ENCODE data around the gene VMP1.
"Not testable (repeated sequence)": the region's sequence is repeated elsewhere in the genome, so short reads cannot be mapped to it uniquely, and the experiment has no call there.

Gene VMP1

GRCh38 chr17:59755069-59755468, 47.6 kb downstream of the VMP1 start:
- DNase-seq (ENCODE audit: low read depth) = not testable (repeated sequence)

- peak; percentile 95 for DNase-seq (ENCODE audit: low read depth)
Measured at GRCh38 chr17:59756236-59756818, 48.9 kb downstream of the VMP1 start.

GRCh38 chr17:59757043-59757442, 49.6 kb downstream of the VMP1 start:
- DNase-seq (ENCODE audit: low read depth) = no peak

- no peak for DNase-seq (ENCODE audit: low read depth)
Measured at GRCh38 chr17:59757470-59757869, 50.0 kb downstream of the VMP1 start.

DNA sequence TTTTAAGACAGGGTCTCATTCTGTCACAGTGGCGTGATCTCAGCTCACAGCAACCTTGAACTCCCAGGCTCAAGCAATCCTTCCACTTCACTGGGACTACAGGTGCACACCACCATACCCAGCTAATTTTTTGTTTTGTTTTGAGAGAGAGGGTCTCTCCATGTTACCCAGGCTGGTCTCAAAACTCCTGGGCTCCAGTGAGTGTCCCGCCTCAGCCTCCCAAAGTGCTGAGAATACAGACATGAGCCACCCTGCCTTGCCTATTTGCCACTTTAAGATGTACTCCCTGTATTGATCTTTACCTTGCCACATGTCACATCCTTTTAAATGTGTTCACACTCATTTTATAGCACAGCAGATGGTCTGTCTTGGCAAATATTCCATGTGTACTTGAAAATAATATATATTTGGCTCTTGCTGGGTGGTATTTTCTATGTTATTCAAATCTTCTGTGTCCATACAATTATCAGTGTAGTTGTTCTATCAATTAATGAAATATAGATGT, 50.5 kb downstream of the VMP1 start:
- no peak for DNase-seq (ENCODE audit: low read depth)

- not testable (repeated sequence) for DNase-seq (ENCODE audit: low read depth)
Measured at GRCh38 chr17:59758998-59759651, 51.7 kb downstream of the VMP1 start.

DNA sequence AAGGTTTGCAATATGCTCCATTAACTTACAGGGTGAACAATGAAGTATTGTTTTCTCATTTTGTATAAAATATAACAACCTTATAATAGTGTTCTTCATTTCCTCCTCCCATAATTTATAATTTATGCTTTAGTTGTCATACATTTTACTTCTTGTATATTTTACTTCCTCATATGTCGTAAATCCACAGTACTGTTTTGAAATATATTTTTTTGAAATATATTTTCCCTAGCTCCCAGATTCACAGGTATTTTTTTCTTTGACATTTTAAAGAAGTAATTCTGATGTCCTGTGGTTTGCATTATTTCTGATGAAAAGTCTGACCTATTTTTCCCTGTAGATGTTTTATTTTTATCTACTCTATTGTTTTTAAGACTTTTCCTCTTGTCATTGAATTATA, 52.7 kb downstream of the VMP1 start:
- no peak for DNase-seq (ENCODE audit: low read depth)

- peak; percentile 85 for DNase-seq (ENCODE audit: low read depth)
Measured at GRCh38 chr17:59761385-59762048, 54.1 kb downstream of the VMP1 start.

DNA sequence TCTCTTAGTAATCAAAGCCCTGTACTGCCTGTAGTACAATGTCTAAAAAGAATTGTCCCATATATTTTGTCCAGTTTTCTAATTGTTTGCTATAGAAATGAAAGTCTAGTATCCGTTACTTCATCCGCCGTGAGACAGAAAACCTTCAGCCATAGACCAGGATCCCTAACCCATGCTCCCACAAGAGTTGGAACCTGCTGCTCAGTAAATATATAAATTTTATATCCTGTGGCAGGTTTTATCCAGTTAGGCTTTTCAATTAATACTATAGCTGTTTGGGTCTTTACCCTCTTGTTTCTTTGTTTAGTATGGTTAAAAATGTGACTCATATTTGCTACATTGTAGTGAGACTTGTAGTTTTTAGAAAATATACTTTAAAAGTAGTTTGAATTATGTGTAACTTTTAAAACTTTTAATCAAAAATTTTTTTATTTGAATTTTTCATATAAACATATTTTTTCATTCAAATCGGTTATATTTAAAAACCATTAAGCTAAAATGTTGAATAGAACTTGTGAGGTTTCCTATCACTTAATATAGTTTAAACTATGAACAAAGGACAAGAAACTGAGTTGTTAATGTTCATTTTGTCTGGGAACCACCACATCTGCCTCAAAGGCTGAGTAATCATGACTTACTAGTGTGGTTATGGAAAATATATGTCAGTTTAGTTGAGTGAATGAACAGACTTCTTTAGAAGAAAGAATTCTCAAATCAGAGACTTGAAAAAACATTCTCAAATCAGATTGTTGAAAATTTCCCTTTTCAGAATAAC, 54.8 kb downstream of the VMP1 start:
- no peak for DNase-seq (ENCODE audit: low read depth)

DNA sequence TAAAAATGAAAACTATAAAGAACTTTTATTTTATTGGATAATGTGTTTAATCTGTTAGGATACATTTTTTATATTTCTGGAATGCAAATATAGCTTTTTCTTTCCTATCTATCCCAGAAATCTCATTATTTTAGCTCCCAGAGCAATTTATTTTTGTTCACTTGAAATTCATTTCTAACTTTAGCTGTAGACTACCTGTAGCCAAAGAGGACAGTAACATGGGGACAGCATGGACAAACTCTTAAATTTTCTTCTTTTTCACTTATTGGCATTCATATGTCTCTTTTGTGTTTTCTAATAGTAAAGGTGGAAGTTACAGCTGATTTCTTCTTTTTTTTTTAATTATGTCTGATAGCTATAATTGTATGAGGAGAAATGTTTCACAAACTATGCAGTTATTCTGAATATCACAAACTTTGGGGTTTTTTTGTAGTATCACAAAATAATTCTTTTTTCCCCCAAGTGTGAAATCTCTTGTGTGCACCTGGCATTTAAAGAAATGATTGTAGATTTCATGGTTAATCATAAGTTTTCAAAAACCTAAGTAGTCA, 55.4 kb downstream of the VMP1 start:
- no peak for DNase-seq (ENCODE audit: low read depth)

DNA sequence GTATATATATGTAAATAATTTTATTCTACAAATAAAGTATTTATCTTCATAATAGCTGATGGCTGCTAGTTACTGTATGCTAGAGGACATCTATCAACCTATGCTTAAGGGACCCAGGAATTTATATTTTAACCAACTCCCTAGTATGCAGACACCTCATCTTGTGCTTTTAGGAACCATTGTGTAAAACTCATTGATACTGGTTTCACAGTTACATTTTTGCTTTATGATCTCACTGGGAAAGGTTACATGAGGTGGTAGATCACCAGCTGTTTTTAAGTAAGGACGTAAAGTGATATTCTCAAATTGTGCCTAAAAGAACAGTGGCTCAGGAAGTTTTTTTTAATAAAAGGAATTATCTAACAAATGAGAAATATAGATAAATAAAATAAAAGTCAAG, 56.4 kb downstream of the VMP1 start:
- peak; percentile 65 for DNase-seq (ENCODE audit: low read depth)

- no peak for DNase-seq (ENCODE audit: low read depth)
Measured at GRCh38 chr17:59764292-59764741, 56.9 kb downstream of the VMP1 start.

- DNase-seq (ENCODE audit: low read depth) = no peak
Measured at GRCh38 chr17:59765038-59765437, 57.6 kb downstream of the VMP1 start.

DNA sequence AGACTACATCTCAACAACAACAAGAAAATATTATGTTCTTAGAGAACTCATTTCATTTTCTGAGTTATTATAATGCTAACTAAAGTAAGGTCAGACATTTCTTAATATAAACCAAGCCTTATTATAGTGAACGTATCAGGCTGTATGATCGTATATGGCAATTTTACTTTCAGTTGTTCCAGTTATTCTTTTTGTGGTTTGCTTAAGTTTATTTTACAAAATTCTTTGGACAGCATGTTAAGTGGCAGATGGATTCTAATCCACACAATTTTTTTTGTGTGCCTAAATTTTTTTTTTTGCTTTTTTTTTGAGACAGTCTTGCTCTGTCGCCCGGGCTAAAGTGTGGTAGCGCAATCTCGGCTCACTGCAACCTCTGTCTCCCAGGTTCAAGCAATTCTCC, 59.0 kb downstream of the VMP1 start:
- DNase-seq (ENCODE audit: low read depth) = no peak

DNA sequence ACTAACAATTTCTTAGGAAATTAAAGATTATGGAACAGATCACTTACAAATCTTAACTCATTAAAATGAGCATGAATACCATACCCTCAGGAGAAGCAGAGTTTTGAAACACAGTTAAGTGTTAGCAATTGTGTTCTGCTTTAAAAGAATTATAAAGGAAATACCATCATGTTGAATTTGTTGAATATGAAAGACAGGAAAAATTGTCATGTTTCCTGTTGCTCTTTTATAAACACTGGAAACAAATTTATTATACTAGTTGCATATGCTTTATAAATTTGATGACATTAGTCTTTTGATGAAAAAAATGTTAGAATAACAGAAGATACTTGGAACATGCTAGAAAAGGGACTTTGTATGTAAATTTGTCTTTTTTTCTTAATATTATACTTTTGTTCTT, 59.7 kb downstream of the VMP1 start:
- DNase-seq (ENCODE audit: low read depth) = no peak

DNA sequence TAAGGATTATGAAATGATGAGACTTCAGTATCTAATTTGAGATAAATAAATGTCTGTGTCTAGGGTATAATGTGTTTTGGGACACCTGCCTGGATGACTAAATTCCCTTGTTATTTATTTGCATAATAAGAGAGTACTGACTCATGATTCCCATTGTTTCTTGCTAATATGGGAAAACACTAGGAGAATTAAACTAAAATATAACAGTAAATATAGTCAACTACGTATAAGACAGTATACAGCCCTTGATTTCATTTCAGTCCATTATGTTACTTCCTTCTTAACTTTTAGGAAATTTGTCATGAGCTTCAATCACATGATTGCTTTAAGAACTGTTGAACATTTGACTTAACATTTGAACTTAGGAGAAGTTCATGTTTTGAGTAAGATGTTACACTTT, 62.4 kb downstream of the VMP1 start:
- DNase-seq (ENCODE audit: low read depth) = no peak

- DNase-seq (ENCODE audit: low read depth) = no peak
Measured at GRCh38 chr17:59771093-59771492, 63.6 kb downstream of the VMP1 start.

DNA sequence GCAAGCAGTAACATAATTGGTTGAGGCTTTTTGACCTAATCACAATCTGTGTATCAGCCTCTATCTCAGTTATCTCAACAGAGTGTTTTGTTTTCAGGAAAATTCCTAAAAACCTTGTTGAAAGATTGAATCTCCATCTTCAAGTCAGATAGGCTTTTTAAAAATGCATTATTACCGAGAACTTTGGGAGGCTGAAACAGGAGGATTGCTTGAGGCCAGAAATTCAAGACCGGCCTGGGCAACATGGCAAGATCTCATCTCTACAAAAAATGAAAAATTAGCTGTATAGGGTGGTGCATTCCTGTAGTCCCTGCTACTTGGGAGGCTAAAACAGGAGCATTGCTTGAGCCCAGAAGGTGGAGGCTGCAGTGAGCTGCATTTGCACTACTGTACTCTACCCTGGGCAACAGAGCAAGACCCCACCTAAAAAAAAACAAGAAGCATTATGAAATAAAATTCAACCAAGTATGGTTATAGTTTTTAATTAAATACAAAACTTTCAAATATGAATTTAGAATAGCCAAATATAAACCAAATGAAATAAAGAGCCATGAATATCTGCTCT, 68.4 kb downstream of the VMP1 start:
- no peak for DNase-seq (ENCODE audit: low read depth)

GRCh38 chr17:59776577-59776976, 69.1 kb downstream of the VMP1 start:
- DNase-seq (ENCODE audit: low read depth) = no peak

- no peak for DNase-seq (ENCODE audit: low read depth)
Measured at GRCh38 chr17:59777033-59777432, 69.6 kb downstream of the VMP1 start.

DNA sequence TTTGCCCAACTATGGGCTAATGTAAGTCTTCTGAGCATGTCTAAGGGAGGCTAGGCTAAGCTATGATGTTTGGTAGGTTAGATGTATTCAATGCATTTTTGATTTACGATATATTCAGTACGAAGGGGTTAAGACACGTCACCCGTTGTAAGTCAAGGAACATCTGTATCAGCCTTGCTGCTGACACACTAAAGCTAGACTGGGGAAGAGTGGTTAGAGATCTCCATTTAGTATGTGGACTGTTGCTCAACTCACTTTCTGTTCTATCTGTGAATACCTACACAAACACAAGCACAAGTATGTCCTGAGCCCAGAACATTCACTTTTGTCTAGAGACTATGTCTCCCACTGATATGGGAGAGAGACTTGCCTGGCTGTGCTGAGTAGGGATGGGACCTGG, 71.5 kb downstream of the VMP1 start:
- no peak for DNase-seq (ENCODE audit: low read depth)

DNA sequence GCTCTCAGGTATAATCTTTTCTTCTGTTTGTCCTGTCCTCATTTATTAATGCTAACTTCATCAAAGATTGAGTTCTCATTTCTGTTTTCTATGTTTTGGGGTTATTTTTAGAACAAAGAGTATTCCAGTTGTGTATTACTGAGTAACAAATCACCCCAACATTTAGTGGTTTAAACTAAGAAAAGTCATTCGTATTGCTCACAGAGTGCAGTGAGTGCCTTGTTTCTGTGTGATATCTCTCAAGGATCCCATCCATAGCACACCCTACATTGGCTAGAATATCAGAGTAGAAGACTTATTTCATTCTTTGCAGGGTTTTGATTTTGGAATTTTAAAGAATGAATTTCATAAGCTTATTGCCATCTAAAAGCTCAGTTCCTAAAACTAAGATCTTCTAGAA, 72.1 kb downstream of the VMP1 start:
- no peak for DNase-seq (ENCODE audit: low read depth)
